Measurements from ENCODE around the gene RETN. TPM values are rescaled to one million over a fixed set of nuclear protein-coding genes. Genes with fewer than 3 reads are reported as not detected.
A peak's percentile ranks its signal among the peaks of the same experiment; 100 is the strongest.

The RETN gene
- total RNA-seq, 1 experiment from 2014 or later = not detected

GRCh38 chr19:7657131-7657751 is 11.6 kb upstream of the RETN start:
- DNase-seq (ENCODE audit: low spot score) = no peak

- DNase-seq (ENCODE audit: low spot score) = peak; percentile 16
These were observed 10.6 kb upstream of the RETN start for GRCh38 chr19:7658219-7658686.

- DNase-seq (ENCODE audit: low spot score) = no peak
These were observed 6.9 kb upstream of the RETN start for GRCh38 chr19:7661744-7662538.

DNA sequence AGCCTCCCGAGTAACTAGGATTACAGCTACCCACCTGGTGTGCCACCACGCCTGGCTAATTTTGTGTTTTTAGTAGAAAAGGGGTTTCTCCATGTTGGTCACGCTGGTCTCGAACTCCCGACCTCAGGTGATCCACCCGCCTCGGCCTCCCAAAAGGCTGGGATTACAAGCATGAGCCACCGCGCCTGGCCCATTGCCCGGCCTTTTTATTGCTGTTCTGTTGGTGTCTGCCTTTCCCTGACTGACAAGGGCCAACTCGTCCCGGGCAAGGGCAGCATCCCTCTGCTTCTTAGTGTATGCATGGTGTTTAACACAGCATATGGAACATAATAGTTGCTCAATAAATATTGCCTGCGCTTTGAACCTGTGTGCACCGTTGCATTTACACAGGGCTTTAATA is 6.2 kb upstream of the RETN start:
- no peak for DNase-seq (ENCODE audit: low spot score)

DNA sequence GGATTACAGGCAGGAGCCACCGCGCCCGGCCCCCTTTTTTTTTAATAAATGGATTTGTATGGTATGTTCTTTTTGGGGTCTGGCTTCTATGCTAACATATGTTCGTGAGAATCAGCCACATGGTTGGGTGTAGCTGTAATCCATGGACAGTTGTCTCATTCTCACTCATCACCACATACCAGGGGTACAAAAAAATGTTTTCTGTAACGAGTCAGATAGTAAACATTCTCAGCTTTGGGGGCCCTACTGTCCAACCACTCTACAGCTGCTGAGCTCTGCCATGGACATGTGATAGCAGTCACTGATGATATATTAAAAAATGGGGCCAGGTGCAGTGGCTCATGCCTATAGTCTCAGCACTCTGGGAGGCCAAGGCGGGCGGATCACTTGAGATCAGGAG is 5.1 kb upstream of the RETN start:
- no peak for DNase-seq (ENCODE audit: low spot score)

GRCh38 chr19:7665076-7665475 is 3.8 kb upstream of the RETN start:
- DNase-seq (ENCODE audit: low spot score) = no peak

DNA sequence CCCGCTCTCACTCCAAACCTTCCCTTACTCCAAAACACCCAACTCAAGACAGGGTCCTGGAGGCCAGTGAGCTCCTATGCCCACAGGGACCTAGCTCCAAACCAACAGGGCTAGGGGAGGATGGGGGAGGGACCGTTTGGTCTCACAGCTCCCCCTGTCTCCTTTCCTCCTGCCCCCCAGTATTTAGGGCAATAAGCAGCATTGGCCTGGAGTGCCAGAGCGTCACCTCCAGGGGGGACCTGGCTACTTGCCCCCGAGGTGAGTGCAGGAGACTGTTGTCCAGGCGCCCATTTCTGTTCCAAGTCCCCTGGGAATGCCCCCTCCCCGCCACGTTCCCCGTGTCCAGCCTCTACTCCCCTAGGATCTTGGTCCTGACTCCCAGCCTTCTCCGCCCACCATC is 792 bp downstream of the RETN start:
- DNase-seq (ENCODE audit: low spot score) = no peak

DNA sequence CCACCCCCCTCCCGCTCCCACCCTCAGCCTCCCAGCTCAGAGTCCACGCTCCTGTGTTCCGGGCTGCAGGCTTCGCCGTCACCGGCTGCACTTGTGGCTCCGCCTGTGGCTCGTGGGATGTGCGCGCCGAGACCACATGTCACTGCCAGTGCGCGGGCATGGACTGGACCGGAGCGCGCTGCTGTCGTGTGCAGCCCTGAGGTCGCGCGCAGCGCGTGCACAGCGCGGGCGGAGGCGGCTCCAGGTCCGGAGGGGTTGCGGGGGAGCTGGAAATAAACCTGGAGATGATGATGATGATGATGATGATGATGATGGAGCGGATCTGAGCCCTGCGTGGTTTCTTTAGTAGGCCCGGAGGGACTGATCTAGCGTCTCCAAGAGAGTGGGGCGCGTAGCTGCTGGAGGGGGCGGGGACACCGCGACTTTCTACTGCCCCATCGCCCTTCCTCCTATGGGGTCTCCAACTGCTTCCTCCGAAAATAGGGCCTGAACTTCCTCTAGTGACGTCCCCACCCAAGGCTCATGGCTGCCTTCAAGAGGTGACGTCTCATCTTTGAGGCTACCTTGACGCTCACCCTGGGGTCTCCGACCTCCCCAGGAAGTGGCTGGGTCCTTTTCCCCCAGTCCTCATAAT is 1.4 kb downstream of the RETN start:
- DNase-seq (ENCODE audit: low spot score) = no peak

DNA sequence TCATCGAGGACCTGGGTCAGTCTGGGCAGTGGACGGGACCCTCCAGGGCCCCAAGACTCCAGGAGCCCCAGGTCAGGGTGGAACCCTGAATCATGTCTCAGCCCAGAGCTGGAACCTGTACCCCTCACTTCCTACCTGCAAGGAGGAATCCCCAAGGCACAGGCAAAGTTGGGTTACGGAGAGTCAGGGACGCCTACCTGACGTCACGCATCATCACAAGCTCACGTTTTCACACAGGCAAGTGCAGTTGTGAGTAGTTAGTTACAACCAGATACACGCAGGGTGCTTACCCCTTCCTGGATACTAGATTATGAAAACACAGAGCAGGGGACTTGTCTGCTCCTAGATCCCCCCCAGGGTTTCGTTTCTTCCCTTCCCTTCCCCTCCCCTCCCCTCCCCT is 1.9 kb downstream of the RETN start:
- no peak for DNase-seq (ENCODE audit: low spot score)

DNA sequence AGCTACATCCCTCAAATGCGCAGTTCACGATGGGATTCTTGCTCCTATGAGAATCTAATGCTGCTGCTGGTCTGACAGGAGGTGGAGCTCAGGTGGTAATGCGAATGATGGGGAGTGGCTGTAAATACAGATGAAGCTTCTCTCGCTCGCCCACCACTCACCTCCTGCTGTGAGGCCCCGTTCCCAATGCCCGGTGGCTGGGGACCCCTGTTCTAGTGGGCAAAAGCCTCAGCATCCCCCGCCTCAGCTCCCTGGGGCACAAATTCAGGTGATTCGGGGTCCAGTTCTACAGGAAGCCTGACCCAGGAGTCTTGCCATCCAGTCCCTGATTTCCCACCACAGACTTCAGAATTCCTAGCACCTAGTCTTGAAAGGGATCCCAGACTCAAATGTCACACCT is 3.7 kb downstream of the RETN start:
- no peak for DNase-seq (ENCODE audit: low spot score)

DNA sequence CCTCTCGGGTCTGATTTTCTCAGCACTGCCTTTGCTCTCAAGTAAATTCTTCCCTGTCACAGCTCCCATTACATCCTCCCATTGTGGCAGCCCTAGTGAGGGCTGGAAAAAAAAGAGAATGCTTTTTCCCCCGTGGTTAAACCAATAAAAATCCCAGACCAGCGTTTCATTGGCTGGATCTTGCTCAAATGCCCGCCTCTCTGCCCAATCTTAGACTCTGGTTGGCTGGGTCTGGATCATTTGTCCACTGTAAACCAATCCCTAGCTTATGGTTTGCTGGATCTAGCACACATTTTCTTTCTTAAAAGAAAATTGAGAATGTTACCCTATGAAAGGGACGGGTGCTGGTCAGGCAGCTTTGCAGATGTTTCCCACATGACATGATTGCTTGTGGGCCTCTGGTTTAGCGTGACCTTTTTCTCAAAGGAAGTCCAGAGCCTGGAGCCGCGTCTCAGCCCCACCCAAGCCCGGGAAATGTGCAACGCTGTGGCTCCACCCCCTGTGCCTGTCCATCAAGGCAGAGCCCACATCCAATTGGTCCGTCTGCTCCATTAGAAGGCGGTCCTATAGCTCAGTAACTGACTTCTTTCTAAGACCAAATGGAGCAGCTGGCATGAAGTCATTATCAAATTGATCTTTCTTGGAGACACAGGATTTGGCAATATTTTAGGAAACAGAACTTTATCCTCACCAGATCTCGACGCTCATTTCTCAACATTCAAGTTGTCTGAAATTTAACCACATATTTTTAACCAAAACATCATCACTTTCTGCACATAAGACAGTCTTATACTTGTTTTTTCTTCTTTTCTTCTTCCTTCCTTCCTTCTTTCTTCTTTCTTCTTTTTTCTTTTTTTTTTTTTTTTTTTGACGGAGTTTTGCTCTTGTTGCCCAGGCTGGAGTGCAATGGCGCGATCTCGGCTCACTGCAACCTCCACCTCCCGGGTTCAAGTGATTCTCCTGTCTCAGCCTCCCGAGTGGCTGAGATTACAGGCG is 5.5 kb downstream of the RETN start:
- DNase-seq (ENCODE audit: low spot score) = peak; percentile 60

- no peak for DNase-seq (ENCODE audit: low spot score)
These were observed 7.5 kb downstream of the RETN start for GRCh38 chr19:7676376-7676775.

DNA sequence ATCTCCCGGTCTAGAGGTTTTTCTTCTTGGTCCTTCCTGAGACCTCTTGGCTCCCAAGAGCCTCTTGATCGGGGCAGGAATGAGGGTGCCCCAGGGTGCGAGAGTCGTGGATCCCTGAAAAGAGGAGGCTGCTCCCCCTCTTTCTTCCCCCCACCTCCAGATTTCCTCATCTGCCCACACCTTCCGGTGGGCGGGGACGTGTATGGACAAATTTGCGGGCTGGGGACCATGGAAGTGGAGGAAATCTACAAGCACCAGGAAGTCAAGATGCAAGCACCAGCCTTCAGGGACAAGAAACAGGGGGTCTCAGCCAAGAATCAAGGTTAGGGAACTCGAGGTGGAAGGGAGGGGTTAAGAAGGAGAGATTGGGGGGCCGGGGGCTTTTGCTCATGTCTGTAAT is 8.0 kb downstream of the RETN start, which contains the start of gene MCEMP1:
TSS of gene MCEMP1 (plus strand) at position 237 of the 400 bp plus-strand sequence. CDS start at position 268, 31 bp downstream.
- DNase-seq (ENCODE audit: low spot score) = no peak

DNA sequence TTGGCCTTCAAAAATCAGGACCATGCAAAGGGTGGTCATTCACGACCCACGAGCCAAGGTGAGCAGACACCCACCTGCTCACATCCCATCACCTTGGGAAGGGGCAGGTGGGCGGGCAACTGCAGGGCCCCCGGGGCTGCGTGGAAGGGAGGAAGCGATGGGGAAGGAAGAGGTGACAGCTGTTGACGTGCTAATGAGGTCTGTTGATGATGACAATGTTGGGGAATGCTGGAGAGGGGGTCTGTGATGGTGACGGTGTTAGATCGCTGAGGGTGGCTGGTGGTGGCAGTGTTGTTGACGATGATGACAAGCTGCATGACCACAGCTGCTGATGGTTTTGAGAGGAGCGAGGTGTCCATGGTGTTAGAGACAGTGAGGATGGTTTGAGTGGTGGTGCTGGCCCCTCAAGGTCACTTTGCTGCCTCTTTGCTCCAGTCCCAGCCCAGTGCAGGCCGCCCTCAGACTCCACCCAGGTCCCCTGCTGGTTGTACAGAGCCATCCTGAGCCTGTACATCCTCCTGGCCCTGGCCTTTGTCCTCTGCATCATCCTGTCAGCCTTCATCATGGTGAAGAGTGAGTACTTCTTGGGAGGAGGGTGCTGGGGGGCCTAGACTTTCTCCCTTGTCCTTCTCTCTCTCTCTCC is 8.9 kb downstream of the RETN start:
- no peak for DNase-seq (ENCODE audit: low spot score)

DNA sequence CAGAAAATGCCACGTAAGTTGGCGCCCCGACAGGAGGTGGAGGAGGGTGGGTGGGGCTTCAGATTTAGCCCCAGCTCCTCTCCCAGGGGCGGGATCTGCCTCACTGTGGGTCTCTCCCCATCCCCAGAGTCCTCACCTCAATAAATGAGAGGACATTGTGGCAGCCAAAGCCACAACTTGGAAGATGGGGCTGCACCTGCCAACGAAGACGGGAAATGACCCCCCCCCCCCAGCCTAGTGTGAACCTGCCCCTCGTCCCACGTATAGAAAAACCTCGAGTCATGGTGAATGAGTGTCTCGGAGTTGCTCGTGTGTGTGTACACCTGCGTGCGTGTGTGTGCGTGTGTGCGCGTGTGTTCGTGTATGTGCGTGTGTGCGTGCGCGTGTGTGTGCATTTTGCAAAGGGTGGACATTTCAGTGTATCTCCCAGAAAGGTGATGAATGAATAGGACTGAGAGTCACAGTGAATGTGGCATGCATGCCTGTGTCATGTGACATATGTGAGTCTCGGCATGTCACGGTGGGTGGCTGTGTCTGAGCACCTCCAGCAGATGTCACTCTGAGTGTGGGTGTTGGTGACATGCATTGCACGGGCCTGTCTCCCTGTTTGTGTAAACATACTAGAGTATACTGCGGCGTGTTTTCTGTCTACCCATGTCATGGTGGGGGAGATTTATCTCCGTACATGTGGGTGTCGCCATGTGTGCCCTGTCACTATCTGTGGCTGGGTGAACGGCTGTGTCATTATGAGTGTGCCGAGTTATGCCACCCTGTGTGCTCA is 10.3 kb downstream of the RETN start:
- no peak for DNase-seq (ENCODE audit: low spot score)

GRCh38 chr19:7679771-7680605 is 11.1 kb downstream of the RETN start:
- no peak for DNase-seq (ENCODE audit: low spot score)

- peak; percentile 41 for DNase-seq (ENCODE audit: low spot score)
These were observed 11.9 kb downstream of the RETN start, which contains the start of gene TRAPPC5 for GRCh38 chr19:7680606-7681339. TSS of gene TRAPPC5 (plus strand) at chr19:7680833. CDS start at chr19:7682254, 1,421 bp downstream.

Data from A172 (cell line).